Muscle of leg (tissue), 11 donors: ENCODE measurements around the gene NCOR2. TPM values are rescaled to one million over a fixed set of nuclear protein-coding genes. Genes with fewer than 3 reads are reported as not detected.
A peak's percentile ranks its signal among the peaks of the same experiment; 100 is the strongest.

Source experiments
- DNase-seq: peaks from one replicate; pipeline ENCODE4 v3.0.0; 2013
- H3K27ac ChIP-seq: one replicate; pipeline ENCODE4 v1.5.1; 2013; ENCODE audit warnings: mild to moderate bottlenecking, low read length, control low read depth
- H3K27me3 ChIP-seq: one replicate; pipeline ENCODE4 v1.6.1; 2013; ENCODE audit warnings: low read length; ENCODE audit not compliant: control insufficient read depth, insufficient read depth
- H3K36me3 ChIP-seq: one replicate; pipeline ENCODE4 v1.6.1; 2013; ENCODE audit warnings: low read length; ENCODE audit not compliant: control insufficient read depth, insufficient read depth
- H3K4me1 ChIP-seq: one replicate; pipeline ENCODE4 v1.6.1; 2013; ENCODE audit warnings: low read length; ENCODE audit not compliant: control insufficient read depth, insufficient read depth
- H3K4me3 ChIP-seq: one replicate; pipeline ENCODE4 v1.5.1; 2013; ENCODE audit warnings: low read length, control low read depth
- H3K9me3 ChIP-seq: replicated peaks from 2 replicates; pipeline ENCODE4 v1.6.1; 2013; ENCODE audit warnings: low read depth, low read length; ENCODE audit not compliant: control insufficient read depth
- WGBS: methylation state at CpG from one replicate; pipeline ENCODE4 v1.1.5; 2013; ENCODE audit warnings: missing lambda C conversion rate; ENCODE audit not compliant: insufficient coverage; 5-methylcytosine and 5-hydroxymethylcytosine counted together
- polyA plus RNA-seq, 8 donors: library from polyadenylated mRNA; unstranded; fragments of 120-200 nt; gene quantifications; one replicate each; pipeline versions ENCODE4 v1.2.1 to v1.2.3, GENCODE V29; 2013; ENCODE audit warnings: inconsistent platforms in 1 of 8, low replicate concordance in 1 of 8; ENCODE audit not compliant: insufficient read length in 8 of 8, insufficient read depth in 1 of 8
- total RNA-seq: library from RNA; stranded (reverse); fragments of 120-200 nt; gene quantifications from one replicate; pipeline ENCODE4 v1.2.4, GENCODE V29; 2013

NCOR2 gene
- total and polyA plus RNA-seq, 9 donors: 48.1 to 137 (median 115) TPM

DNA sequence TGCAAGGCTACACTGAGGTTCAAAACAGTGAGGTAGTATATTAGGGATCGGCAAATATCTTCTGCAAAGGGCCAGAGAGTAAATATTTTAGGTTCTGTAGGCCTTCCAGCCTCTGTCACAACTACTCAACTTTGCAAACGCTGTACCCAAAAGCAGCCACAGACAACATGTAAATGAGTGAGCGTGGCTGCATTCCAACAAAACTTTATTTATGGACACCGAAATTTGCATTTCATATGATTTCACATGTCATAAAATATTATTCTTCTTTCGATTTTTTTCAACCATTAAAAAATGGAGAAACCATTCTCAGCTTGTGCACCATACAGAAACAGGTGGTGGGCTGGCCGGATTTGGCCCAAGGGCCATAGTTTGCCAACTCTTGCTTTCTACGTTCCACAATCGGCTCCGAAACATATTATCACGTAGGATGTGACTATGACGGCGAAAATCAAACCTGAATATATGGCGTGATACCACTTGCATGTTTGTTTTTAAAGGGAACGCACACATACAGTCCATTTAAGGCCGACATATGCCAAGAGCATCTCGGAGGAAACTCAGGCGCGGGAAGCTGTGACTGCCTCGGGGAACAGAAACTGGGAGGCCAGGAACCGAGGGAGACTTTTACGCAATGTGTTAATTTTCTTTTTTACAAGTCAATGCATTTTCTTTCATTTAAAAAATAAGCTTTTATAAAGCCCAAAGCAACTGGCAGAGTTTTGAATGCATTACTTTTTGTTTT lies 7.1 kb downstream of the NCOR2 start:
- DNase-seq: no peak
- H3K27me3 ChIP-seq: no peaks in the 10 kb centered on the region
- no peak overlapping the region for H3K4me3 ChIP-seq
- H3K9me3 ChIP-seq: no peaks in the 10 kb centered on the region
- H3K27ac ChIP-seq: no peak overlapping the region
- peaks cover 14% of the 10 kb centered on the region for H3K36me3 ChIP-seq
- H3K4me1 ChIP-seq: peaks cover 69% of the 10 kb centered on the region
- 52% methylated on average over 9 of the region's 21 CpGs for WGBS

DNA sequence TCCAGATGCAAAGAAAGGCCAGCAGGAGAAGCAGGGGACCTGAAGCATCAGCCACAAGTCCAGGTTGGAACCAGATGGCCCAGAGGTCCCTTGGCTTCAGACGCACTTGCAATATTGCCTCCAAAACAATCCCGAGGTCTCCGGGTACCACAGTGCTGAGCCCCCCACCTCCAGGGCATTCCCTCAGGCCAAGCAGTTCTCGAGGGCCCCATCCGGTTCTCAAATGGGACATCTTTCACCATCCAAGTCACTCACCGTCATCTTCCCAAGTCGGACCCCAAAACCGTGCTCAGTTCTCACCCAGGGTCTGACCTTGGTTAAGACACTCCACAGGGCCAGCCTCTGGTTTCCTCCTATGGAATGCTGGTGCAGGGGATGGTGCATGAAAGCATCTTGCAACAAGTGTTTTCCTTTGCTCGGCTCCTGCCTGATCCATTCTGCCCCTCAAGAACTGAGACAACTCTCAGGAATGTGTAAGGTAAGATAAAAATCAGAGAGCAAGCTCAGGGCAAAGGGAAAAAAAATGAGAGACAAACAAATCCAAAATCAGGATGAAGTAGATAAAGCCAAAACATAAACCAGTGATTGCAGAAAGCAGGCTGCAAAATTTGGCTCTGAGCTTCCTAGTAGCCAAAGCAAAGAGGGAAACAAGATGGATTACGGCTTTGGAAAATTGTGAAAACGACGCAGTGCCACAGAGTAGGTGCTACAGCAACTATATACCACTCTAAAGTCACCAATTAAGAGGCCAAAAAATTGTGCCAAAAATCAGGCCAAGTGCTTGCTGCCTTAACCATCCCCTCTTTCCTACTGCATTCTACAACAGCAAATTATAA lies 8.0 kb downstream of the NCOR2 start:
- Histone ChIP-seq H3K4me3 (no peak overlapping the region), H3K9me3 (no peaks in the 10 kb centered on the region), H3K27ac (no peak overlapping the region), H3K27me3 (no peaks in the 10 kb centered on the region), H3K36me3 (peaks cover 14% of the 10 kb centered on the region), H3K4me1 (peaks cover 69% of the 10 kb centered on the region)
- WGBS: 85% methylated on average over 6 of the region's 12 CpGs
- DNase-seq: no peak

DNA sequence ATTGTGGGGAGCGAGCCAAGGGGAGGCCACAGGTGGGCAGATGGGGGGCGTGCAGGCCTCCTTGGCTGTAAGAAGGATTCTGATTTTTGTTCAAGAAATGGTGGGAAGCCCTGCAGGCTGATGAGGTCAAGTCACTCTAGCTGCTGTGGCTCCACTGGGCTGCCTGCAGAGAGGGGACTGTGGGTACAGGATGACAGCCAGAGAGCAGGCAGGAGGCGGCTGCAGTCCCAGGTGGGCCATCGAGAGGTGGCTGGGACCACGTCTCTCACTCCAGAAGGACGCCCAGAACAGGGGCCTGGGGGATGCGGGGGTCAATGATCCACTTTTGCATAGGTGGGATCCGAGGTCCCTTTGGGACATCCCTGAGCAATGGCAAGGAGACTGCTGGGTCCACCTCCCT lies 9.1 kb downstream of the NCOR2 start:
- Histone ChIP-seq H3K4me3 (no peak overlapping the region), H3K36me3 (peaks cover 14% of the 10 kb centered on the region), H3K4me1 (peaks cover 70% of the 10 kb centered on the region), H3K27ac (no peak overlapping the region), H3K9me3 (no peaks in the 10 kb centered on the region), H3K27me3 (no peaks in the 10 kb centered on the region)
- DNase-seq: no peak
- 73% methylated on average over 6 of the region's 8 CpGs for WGBS

DNA sequence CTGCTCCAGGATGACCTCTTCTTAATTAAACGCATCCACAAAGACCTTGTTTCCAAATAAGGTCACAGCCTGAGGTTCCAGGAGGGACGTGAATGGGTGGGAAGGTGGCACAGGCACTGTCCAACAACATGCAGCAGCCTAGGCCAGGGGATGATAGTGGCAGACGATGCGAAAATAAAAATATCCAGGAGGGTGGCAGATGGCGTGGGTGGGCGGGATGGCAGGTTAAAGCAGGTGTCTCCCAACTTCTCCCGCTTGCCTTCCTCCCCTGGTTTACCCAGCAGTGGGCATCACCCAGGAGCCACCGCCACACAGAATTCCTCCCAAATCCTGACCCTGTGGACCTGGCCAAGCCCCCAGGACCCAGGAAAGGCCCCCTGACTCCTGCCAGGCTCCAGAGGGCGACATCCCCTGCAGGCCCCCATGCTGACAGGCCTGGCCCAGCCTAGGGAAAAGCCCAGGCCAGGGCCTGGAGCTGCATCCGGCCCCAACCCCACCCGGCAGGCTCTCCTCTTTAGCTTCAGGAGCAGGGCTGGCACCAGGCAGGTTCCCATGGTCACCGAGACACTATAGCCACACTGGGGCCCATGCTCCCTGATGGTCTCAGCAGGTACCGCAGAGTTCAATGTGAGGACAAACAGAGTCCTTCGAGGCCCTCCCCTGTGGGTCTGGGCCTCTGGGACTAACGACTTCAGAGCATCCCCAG lies 9.7 kb downstream of the NCOR2 start:
- H3K4me3 ChIP-seq: no peak overlapping the region
- no peaks in the 10 kb centered on the region for H3K9me3 ChIP-seq
- WGBS: 67% methylated on average over 7 of the region's 15 CpGs
- no peaks in the 10 kb centered on the region for H3K27me3 ChIP-seq
- no peak overlapping the region for H3K27ac ChIP-seq
- no peak for DNase-seq
- H3K4me1 ChIP-seq: peaks cover 69% of the 10 kb centered on the region
- H3K36me3 ChIP-seq: peaks cover 14% of the 10 kb centered on the region

DNA sequence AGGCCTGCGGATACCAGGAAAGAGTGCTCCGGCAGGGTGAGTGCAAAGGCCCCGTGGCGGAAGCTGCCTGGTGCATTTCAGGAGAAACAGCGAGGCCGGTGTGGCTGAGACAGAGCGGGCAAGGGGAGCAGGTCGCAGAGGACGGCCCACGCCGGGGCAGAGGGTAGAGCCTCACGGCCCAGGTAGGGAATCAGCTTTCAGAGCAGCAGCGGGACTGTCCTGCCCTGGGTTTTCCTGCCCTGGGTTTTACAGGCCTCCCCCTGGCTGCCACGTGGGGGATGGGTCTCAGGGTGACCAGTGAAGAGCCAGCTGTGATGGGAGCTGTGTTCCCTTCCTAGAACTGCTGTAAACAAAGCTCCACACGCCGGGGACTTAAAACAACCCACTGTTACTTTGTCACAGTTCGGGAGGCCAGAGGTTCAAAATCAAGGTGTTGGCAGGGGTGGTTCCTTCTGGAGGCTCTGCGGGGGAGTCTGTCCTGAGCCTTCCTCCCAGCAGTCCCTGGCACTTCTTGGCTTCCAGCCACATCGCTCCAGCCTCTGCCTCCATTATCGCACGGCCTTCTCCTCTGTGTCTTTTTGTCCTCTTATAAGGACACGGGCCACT lies 10.4 kb downstream of the NCOR2 start:
- 68% methylated on average over 18 of the region's 22 CpGs for WGBS
- no peaks in the 10 kb centered on the region for H3K9me3 ChIP-seq
- no peak overlapping the region for H3K4me3 ChIP-seq
- peak overlapping the region; percentile 13 for H3K27ac ChIP-seq
- H3K36me3 ChIP-seq: peaks cover 14% of the 10 kb centered on the region
- DNase-seq: no peak
- H3K27me3 ChIP-seq: no peaks in the 10 kb centered on the region
- peaks cover 68% of the 10 kb centered on the region for H3K4me1 ChIP-seq

DNA sequence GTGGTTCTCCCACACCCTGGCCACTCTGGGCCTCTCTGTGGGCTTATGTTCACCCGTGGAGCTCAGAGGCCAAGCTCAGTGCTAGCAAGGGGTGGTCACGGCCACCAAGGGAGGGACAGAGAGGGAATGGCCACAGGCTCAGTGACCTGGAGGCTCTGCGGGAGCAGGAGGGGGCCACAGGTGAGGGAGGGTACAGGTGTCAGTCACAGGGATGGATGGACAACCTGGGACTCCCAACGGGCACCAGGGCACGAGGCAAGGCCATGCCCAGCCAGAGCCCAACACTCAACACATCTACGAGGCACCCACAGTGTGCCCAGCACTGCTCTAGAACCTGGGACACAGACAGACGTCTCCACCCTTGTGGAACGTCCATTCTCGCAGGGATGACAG lies 11.3 kb downstream of the NCOR2 start:
- WGBS: 90% methylated on average over 4 of the region's 9 CpGs
- H3K9me3 ChIP-seq: no peaks in the 10 kb centered on the region
- H3K27ac ChIP-seq: no peak overlapping the region
- no peak overlapping the region for H3K4me3 ChIP-seq
- peaks cover 14% of the 10 kb centered on the region for H3K36me3 ChIP-seq
- H3K4me1 ChIP-seq: peaks cover 68% of the 10 kb centered on the region
- H3K27me3 ChIP-seq: no peaks in the 10 kb centered on the region
- no peak for DNase-seq

DNA sequence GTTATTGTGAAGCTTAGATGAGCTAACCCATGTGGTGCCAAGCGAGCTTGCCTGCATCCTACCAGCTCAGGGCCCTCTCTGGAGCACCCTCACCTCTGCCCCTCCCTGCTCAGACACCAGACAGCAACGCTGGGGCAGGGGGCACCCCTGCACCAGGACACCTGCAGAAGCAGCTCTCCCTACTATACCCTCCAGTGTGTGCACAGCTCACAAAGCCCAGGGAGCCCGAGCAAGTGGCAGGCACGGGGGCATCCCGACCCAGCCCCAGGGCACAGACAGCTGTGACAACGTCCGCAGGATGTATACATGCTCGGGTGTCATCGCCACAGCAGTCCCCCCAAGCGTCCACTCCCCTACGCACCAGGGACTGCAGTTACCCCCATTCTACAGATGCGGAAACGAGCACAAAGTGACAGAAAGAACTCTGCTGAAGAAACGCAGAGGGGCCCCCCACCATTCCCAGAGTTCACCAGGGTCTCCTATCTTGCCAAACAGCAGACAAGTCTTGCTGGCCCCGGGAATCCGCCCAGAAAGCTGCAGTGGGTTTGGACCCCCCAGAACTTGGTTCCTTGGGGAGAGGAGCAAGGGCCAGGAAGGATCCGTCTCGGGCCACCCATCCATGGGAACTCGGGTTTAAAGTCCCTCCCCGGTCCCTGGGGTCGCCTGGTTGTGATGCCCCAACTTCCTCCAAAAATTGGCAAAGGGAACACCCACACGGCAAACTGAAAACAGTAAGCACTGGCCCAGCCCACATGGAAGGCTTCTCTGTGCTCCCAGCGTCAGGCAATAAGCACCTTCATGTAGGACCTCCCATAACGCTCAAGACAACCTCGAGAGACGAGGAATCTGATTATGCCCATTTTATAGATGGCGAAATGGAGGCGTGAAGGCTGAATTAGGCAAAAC lies 12.0 kb downstream of the NCOR2 start:
- H3K27ac ChIP-seq: no peak overlapping the region
- peaks cover 72% of the 10 kb centered on the region for H3K4me1 ChIP-seq
- peaks cover 14% of the 10 kb centered on the region for H3K36me3 ChIP-seq
- no peaks in the 10 kb centered on the region for H3K27me3 ChIP-seq
- WGBS: 61% methylated on average over 22 of the region's 28 CpGs
- DNase-seq: no peak
- H3K9me3 ChIP-seq: no peaks in the 10 kb centered on the region
- H3K4me3 ChIP-seq: no peak overlapping the region

DNA sequence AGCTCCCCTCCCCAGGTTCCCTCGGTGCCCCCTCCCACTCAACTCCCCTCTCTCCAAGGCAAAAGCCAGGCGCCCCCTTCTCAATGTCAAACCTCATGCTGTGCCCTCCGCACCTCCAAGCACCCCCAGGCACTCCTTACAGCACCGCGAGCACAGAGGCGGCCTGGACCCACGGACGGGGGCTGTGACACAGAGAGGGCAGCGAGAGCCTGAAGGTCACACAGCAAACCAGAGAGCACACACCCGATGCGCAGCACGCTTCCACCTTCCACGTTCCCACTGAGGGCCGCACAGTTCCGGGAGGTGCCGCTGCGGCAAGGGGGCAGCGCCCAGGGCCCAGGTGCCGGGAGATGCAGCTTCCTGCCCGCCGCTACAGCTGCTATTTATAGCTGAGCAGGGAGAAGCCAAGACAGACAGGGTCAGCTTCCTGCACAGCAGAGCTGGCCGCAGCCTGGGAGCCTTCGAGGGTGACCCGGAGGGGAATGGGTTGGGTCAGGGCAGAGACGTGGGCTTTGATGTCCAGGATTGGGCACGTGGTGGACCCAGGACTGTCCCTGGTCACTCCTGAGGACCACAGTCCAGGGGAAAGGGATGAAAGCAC lies 12.9 kb downstream of the NCOR2 start:
- DNase-seq: no peak
- H3K4me1 ChIP-seq: peaks cover 75% of the 10 kb centered on the region
- peaks cover 14% of the 10 kb centered on the region for H3K36me3 ChIP-seq
- no peak overlapping the region for H3K27ac ChIP-seq
- no peaks in the 10 kb centered on the region for H3K9me3 ChIP-seq
- no peaks in the 10 kb centered on the region for H3K27me3 ChIP-seq
- WGBS: 61% methylated on average over 23 of the region's 26 CpGs
- no peak overlapping the region for H3K4me3 ChIP-seq

DNA sequence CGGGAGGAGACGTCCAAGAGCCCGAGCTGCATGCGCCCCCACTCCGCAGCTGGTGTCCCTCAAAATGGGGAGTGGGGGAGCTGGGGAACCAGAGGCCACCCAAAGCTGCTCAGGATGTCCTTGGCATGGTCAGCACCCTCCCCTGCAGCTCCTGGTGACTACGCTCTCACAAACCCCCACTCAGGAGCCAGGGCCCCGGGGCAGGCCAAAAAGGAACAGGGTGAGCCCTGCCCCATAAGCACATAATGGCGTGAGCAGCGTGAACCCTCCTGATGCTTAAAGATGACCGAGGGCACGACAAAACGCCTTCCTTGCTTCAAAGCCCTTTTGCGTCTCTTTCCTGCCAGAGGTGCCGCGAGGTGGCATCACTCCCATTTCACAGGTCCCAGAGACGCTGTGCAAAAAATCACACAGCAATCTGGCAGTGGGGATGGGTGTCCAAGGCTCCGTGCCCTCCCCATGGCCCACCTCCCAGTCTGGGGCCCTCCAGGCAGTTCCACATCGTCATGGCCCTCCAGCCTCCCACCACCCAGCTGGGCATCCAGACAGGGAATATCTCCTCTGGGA lies 13.5 kb downstream of the NCOR2 start:
- H3K4me1 ChIP-seq: peaks cover 80% of the 10 kb centered on the region
- no peak overlapping the region for H3K4me3 ChIP-seq
- H3K27me3 ChIP-seq: no peaks in the 10 kb centered on the region
- peaks cover 11% of the 10 kb centered on the region for H3K36me3 ChIP-seq
- DNase-seq: no peak
- WGBS: 85% methylated on average over 12 of the region's 18 CpGs
- H3K9me3 ChIP-seq: no peaks in the 10 kb centered on the region
- no peak overlapping the region for H3K27ac ChIP-seq
